Ovary (tissue), 10 donors: ENCODE data around the gene MIAT. TPM values are rescaled to one million over a fixed set of nuclear protein-coding genes. Genes with fewer than 3 reads are reported as not detected.

Source experiments
- DNase-seq, 5 donors: peaks; one replicate each; pipeline ENCODE4 v3.0.0-alpha.2; 2019 to 2020
- H3K27ac ChIP-seq, 2 donors: fragments of 200-600 bp; one replicate each; pipeline versions ENCODE4 v1.5.1 to v1.8.0; 2019 to 2022
- H3K27me3 ChIP-seq: fragments of 200-600 bp; one replicate; pipeline ENCODE4 v1.8.0; 2022
- H3K36me3 ChIP-seq: fragments of 200-600 bp; sonication (generic); one replicate; pipeline ENCODE4 v1.5.1; 2019
- H3K4me1 ChIP-seq: one replicate; pipeline ENCODE4 v1.8.1; 2013; ENCODE audit warnings: mild to moderate bottlenecking, moderate library complexity; ENCODE audit not compliant: insufficient read depth
- H3K4me3 ChIP-seq: fragments of 200-600 bp; sonication (generic); one replicate; pipeline ENCODE4 v1.5.1; 2017
- H3K9me3 ChIP-seq, 2 donors: fragments of 200-600 bp in 1 of 2; sonication (generic) in 1 of 2; one replicate each; pipeline versions ENCODE4 v1.5.1 to v1.8.1; 2013 to 2019; ENCODE audit warnings: mild to moderate bottlenecking in 1 of 2, moderate library complexity in 1 of 2
- EP300 ChIP-seq: sonication (generic); formaldehyde crosslinking; IDR thresholded peaks from one replicate; pipeline ENCODE4 v1.6.1; 2017; ENCODE audit warnings: antibody characterized with exemption
- POLR2A ChIP-seq: fragments of 450-650 bp; IDR thresholded peaks from one replicate; pipeline ENCODE4 v1.6.1; 2017; ENCODE audit warnings: antibody characterized with exemption, mild to moderate bottlenecking, moderate library complexity
- WGBS, 3 donors: extraction: QIAGEN DNeasy Blood & Tissue Kit in 1 of 3; methylation state at CpG; one replicate each; pipeline versions ENCODE4 v1.1.5 to v1.1.7; 2013 to 2017; 5-methylcytosine and 5-hydroxymethylcytosine counted together
- intact Hi-C, 4 donors: fragments of 100-400 bp; cut with DNase I; formaldehyde crosslinking; loops; one replicate each; pipeline versions ENCODE4 v1.11.0 to v1.15.1; 2022 to 2023
- long read RNA-seq, 3 donors: library from polyadenylated mRNA in 2 of 3; unstranded in 2 of 3; transcript quantifications; one replicate each; pipeline ENCODE4 v2.0.0 and lab custom pipeline, GENCODE V29; 2021 to 2026
- polyA plus RNA-seq, 2 donors: library from polyadenylated mRNA; stranded (reverse); fragments of 200-250 nt in 1 of 2; fragments of 350-450 nt in 1 of 2; fragmentation: Illumina TruSeq in 1 of 2; extraction: RNeasy Lipid Tissue Mini Kit (QIAGEN cat#74804) in 1 of 2; gene quantifications; one replicate each; pipeline ENCODE4 v1.2.3, GENCODE V29; 2013 to 2014
- total RNA-seq, 7 donors: library from RNA; depleted of rRNA in 2 of 7; stranded (reverse); fragments of >200 nt in 2 of 7; fragmentation: NEBNext Ultra II Directional in 3 of 7; extraction: Animal tissue kit (Norgen Biotek cat#: 25700) in 3 of 7; gene quantifications; one replicate each; pipeline versions ENCODE4 v1.1.0 to v1.2.4, GENCODE V29; 2016 to 2023
- TF ChIP-seq, protein P1 (sequence below), 3 donors: fragments of 450-650 bp in 2 of 3; fragments of 200-600 bp in 1 of 3; IDR thresholded peaks; one replicate each; pipeline versions ENCODE4 v1.5.1 to v1.8.0; 2016 to 2022; ENCODE audit warnings: antibody characterized with exemption in 3 of 3, mild to moderate bottlenecking in 1 of 3
- donor health status: DM: no; HTN: no; CAD: no; lungs with moderate emphysema.
- donor health status: DM: no; HTN: no; CAD: no.
- donor health status: Bipolar disorder and iron deficiency.
- donor health status: DM: yes; HTN: yes; CAD: no.
- donor health status: DM: no; HTN: no; CAD: no.
- donor health status: DM: yes; HTN: yes; CAD: no.

The MIAT gene
- total RNA-seq (under 1 TPM; 0.34 to 0.85 (median 0.56) TPM), polyA plus RNA-seq (under 1 TPM; 0.15 to 0.97 TPM)
- long read RNA-seq, donor 1 = 0 reads
- long read RNA-seq, donor 2 = 0 reads
- long read RNA-seq, donor 3 = 0 reads

DNA sequence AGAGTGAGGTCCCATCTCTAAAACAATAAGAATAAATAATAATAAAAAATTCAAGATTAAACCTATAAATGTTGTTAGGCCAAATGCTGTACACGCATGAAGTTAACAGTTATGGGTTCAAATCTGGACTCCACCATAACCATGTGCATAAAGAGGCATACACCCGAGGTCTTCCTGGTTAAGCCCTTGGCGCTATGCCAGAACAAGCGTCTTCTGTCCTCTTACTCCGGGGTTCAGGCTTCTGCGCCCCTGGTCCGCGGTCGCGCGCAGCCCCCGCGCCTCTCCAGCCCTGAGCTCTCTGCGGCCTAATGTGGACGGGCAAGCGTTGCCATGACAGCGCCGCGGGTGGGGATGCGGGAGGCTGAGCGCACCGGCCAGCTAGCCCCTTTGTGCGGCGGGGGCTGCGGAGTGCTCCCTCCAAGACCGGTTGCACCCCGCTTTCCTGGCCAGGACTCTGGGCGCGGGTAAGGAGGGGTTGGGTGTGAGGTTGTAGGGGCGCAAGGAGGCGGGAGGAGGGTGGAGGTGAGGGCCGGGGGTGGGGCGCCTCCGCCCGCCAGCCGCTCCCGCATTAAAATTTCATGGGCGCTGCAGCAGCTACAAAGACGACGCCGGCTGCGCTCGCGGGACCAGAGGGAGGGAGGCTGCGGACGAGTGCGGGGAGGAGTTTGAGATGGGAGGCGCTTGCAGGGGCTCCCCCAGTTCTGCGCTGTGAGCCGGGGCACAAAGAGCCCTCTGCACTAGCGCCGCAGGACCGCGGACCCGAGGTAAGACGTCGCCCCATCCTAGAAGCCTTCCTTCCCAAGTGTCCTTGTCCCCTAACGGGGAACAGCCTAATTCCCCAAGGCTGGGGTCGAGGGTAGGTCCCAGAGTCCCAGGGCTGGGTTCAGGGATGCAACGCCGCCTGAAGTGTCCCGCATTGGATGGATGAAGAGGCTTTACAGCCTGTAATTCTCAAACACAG lies at the start of gene MIAT:
Gene MIAT, plus strand, starts transcription at position 698 of the 961 bp plus-strand sequence.
- Histone ChIP-seq H3K4me3 (no peak within 1 kb of the TSS), H3K9me3 (no peaks in the 10 kb centered on the region)

DNA sequence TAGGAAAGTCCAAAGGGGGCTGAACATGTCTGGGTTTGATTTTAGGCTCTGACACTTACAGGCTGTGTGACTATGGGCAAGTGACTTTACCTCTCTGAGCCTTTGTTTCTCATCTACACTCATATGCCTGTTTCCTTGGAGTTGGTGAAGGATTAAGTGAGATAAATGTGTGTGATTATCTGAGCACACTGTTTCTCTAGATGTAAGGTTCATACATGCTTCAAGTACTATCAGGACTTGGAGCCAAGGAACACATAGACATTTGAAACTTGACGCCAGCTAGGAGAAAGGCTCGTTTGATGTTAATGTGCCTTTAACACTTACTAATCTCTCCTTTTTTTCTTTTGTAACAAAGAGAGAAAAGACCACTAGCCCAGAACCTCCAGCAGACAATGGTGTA lies 49.3 kb upstream of the MIAT start:
- Histone ChIP-seq H3K4me1 (no peaks in the 10 kb centered on the region), H3K9me3 (no peaks in the 10 kb centered on the region), H3K4me3 (no peak overlapping the region), H3K27ac (no peak overlapping the region), H3K36me3 (no peaks in the 10 kb centered on the region), H3K27me3 (no peaks in the 10 kb centered on the region)
- TF ChIP-seq, protein P1, sequence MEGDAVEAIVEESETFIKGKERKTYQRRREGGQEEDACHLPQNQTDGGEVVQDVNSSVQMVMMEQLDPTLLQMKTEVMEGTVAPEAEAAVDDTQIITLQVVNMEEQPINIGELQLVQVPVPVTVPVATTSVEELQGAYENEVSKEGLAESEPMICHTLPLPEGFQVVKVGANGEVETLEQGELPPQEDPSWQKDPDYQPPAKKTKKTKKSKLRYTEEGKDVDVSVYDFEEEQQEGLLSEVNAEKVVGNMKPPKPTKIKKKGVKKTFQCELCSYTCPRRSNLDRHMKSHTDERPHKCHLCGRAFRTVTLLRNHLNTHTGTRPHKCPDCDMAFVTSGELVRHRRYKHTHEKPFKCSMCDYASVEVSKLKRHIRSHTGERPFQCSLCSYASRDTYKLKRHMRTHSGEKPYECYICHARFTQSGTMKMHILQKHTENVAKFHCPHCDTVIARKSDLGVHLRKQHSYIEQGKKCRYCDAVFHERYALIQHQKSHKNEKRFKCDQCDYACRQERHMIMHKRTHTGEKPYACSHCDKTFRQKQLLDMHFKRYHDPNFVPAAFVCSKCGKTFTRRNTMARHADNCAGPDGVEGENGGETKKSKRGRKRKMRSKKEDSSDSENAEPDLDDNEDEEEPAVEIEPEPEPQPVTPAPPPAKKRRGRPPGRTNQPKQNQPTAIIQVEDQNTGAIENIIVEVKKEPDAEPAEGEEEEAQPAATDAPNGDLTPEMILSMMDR (IDR thresholded peaks at IDR 0.05) = no peak
- TF ChIP-seq EP300 (no peak), POLR2A (no peak)
- WGBS, 3 donors = 11 to 25% (median 19%) methylated on average over 2 of the region's 2 CpGs
- intact Hi-C loops = no loop called here
- no peak for DNase-seq

More for the DNA sequence above, at the start of gene MIAT:
- intact Hi-C loops = loop anchor here in 1 of 4 donors (5.0 kb wide), 1 partner anchor 1770 kb away; no protein-coding TSS in a partner anchor
- H3K27me3 ChIP-seq = no peaks in the 10 kb centered on the region
- no peaks in the 10 kb centered on the region for H3K4me1 ChIP-seq
- no peak for TF ChIP-seq POLR2A
- no peak for TF ChIP-seq EP300
- TF ChIP-seq, protein P1 (IDR thresholded peaks at IDR 0.05) = no peak
- no peaks in the 10 kb centered on the region for H3K36me3 ChIP-seq
- H3K27ac ChIP-seq = no peak within 1 kb of the TSS
- 1 to 2% (median 2%) methylated on average over 52 to 62 of the region's 62 CpGs for WGBS, 3 donors
- DNase-seq = no peak

DNA sequence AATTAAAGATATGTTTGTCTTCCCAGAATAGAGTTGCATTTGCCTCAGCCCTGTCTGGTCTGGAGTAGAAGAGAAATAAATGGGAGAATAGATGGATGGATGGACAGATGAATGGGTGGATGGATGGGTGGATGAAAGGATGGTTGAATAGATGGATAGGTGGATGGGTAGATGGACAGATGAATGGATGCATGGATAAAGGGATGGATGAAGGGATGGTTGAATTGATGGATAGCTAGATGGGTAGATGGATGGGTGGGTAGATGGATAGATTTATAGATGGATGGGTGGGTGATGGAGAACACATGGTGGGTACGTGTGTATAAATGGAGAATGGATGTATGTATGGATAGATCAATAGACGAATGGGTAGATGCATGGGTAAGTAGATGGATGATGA lies 48.1 kb upstream of the MIAT start:
- Histone ChIP-seq H3K27me3 (no peaks in the 10 kb centered on the region), H3K4me1 (no peaks in the 10 kb centered on the region), H3K36me3 (no peaks in the 10 kb centered on the region), H3K4me3 (no peak overlapping the region), H3K27ac (no peak overlapping the region), H3K9me3 (no peaks in the 10 kb centered on the region)
- no peak for DNase-seq
- intact Hi-C loops = no loop called here
- TF ChIP-seq EP300 (no peak), POLR2A (no peak)
- TF ChIP-seq, protein P1 (IDR thresholded peaks at IDR 0.05) = no peak
- 80 to 92% (median 83%) methylated on average over 2 of the region's 2 CpGs for WGBS, 3 donors

DNA sequence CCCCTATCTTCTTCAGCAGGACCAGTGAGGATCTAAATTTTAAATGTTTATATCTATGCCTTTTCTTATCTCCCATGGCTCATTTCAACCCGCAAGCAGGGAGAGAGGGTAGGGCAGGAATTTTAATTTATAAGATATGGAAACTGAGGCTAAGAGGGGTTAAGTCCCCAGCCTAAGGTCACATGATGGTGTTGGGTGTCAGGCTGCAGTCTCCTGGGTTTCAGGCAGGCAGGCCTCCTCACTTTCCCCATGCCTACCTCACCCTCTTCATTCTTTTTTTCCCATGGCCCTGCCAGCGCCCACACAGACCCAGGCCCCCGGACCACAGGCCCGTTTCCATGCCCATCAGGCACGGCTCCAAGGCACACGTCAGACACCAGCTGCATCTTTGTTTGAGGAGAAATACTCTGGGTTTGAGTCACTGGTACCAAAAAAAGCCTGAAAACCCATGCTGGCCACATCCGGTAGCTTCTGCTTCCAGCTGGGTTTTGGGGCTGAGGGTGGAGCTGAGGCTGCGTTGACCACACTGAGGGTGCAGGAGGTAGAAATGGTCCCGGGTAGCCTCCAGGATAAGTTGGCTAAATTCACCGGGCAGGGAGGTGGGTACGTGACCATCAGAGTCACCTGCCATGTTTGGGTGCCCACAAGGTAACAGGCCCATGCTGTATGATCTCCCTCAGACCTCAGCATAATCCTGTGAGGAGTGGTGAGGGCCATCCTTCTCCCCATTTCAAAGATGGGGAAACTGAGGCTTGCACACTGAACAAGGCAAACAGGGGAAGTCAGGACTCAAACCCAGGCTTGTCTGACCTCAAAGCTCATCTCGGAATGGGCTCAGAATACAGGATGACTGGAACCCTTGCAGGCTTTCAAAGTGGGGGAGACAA lies 47.1 kb upstream of the MIAT start:
- no peaks in the 10 kb centered on the region for H3K9me3 ChIP-seq
- no peak overlapping the region for H3K4me3 ChIP-seq
- no peak for DNase-seq
- intact Hi-C loops = no loop called here
- 49 to 55% (median 50%) methylated on average over 12 of the region's 12 CpGs for WGBS, 3 donors
- H3K27me3 ChIP-seq = no peaks in the 10 kb centered on the region
- TF ChIP-seq EP300 (no peak), POLR2A (no peak)
- TF ChIP-seq, protein P1 (IDR thresholded peaks at IDR 0.05) = no peak
- no peak overlapping the region for H3K27ac ChIP-seq
- no peaks in the 10 kb centered on the region for H3K4me1 ChIP-seq
- H3K36me3 ChIP-seq = no peaks in the 10 kb centered on the region
